Loucy (cell line): ENCODE measurements around the gene HRH1.
"Not testable (repeated sequence)": the region's sequence is repeated elsewhere in the genome, so short reads cannot be mapped to it uniquely, and the experiment has no call there.

Experiments
- H2AFZ ChIP-seq: fragments of 200-600 bp; sonication (generic); 2 replicates; pipeline ENCODE4 v1.6.0; 2016; ENCODE audit warnings: antibody characterized with exemption, mild to moderate bottlenecking, low read length, moderate library complexity
- H3F3A ChIP-seq: fragments of 200-600 bp; 2 replicates; pipeline ENCODE4 v1.6.0; 2016; ENCODE audit warnings: antibody characterized with exemption, low read depth, mild to moderate bottlenecking
- H3K27me3 ChIP-seq: fragments of 200-600 bp; sonication (generic); 2 replicates; pipeline ENCODE4 v1.6.1; 2014; ENCODE audit warnings: low read length, mild to moderate bottlenecking; ENCODE audit not compliant: insufficient read depth, poor library complexity, severe bottlenecking
- H3K36me3 ChIP-seq: fragments of 200-600 bp; sonication (generic); 2 replicates; pipeline ENCODE4 v1.6.1; 2016; ENCODE audit warnings: low read length; ENCODE audit not compliant: insufficient read depth
- H3K4me1 ChIP-seq: fragments of 200-600 bp; sonication (generic); 2 replicates; pipeline ENCODE4 v1.5.1; 2014; ENCODE audit warnings: low read length, mild to moderate bottlenecking; ENCODE audit not compliant: insufficient read depth, poor library complexity, severe bottlenecking
- H3K4me2 ChIP-seq: fragments of 200-600 bp; sonication (generic); 2 replicates; pipeline ENCODE4 v1.6.0; 2014; ENCODE audit warnings: antibody characterized with exemption, low read length, low read depth, mild to moderate bottlenecking; ENCODE audit not compliant: poor library complexity, severe bottlenecking
- H3K4me3 ChIP-seq: fragments of 200-600 bp; sonication (generic); 2 replicates; pipeline ENCODE4 v1.5.1; 2014; ENCODE audit warnings: low read length, mild to moderate bottlenecking, mixed read lengths; ENCODE audit not compliant: poor library complexity, severe bottlenecking
- H3K79me2 ChIP-seq: fragments of 200-600 bp; sonication (generic); 2 replicates; pipeline ENCODE4 v1.6.1; 2014; ENCODE audit warnings: low read length; ENCODE audit not compliant: insufficient read depth
- H3K9ac ChIP-seq: fragments of 200-600 bp; sonication (generic); 2 replicates; pipeline ENCODE4 v1.6.0; 2014; ENCODE audit warnings: mild to moderate bottlenecking, low read depth, low read length, moderate library complexity; ENCODE audit not compliant: poor library complexity, severe bottlenecking
- H3K9me2 ChIP-seq: fragments of 200-600 bp; sonication (generic); replicated peaks from 2 replicates; pipeline ENCODE4 v1.6.1; 2016; ENCODE audit warnings: low read depth, low read length, mixed read lengths
- H3K9me3 ChIP-seq: fragments of 200-600 bp; sonication (generic); 2 replicates; pipeline ENCODE4 v1.6.1; 2014; ENCODE audit warnings: mild to moderate bottlenecking, antibody characterized with exemption, low read length, low read depth; ENCODE audit not compliant: insufficient read depth
- H4K20me1 ChIP-seq: fragments of 200-600 bp; sonication (generic); 2 replicates; pipeline ENCODE4 v1.6.0; 2014; ENCODE audit warnings: antibody characterized with exemption, low read length, mild to moderate bottlenecking; ENCODE audit not compliant: insufficient read depth, poor library complexity, severe bottlenecking
- EZH2phosphoT487 ChIP-seq: fragments of 200-600 bp; IDR thresholded peaks from 2 replicates; pipeline ENCODE4 v1.6.1; 2018; ENCODE audit warnings: antibody characterized with exemption, mild to moderate bottlenecking, moderate library complexity, borderline replicate concordance
- TF ChIP-seq, protein P1 (sequence below): fragments of 200-600 bp; sonication (generic); conservative IDR thresholded peaks from 2 replicates; pipeline ENCODE4 v1.5.1; 2014; ENCODE audit warnings: mild to moderate bottlenecking, antibody characterized with exemption, low read length

HRH1 gene

DNA sequence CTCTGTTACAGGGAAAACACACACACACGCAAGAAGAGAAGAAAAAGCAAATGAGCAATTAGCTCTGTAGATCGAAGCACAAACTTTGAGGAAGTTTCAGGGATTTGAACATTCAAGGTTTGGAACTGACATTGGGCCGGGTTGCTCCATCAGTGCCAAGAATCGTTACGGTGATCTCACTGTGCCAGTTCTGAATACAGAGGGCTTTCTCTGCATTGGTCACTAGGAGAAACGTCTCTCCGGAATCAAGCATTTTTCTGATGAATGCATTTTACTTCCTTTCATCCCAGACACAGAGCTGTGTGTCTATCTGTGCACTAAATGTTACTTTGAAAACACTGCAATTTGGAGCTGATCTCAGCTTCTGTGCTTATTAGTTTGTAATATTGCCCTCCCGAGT, 11.2 kb downstream of the HRH1 start:
- Histone ChIP-seq H3K4me2 (no peak overlapping the region), H3F3A (no peaks in the 10 kb centered on the region), H3K79me2 (no peaks in the 10 kb centered on the region), H3K9me3 (no peaks in the 10 kb centered on the region), H3K4me1 (no peaks in the 10 kb centered on the region), H2AFZ (no peak overlapping the region), H3K27me3 (no peaks in the 10 kb centered on the region), H3K4me3 (no peak overlapping the region), H3K9ac (no peak overlapping the region), H3K36me3 (no peaks in the 10 kb centered on the region), H3K9me2 (no peaks in the 10 kb centered on the region), H4K20me1 (no peaks in the 10 kb centered on the region)
- TF ChIP-seq EZH2phosphoT487, result no peak
- TF ChIP-seq, protein P1, sequence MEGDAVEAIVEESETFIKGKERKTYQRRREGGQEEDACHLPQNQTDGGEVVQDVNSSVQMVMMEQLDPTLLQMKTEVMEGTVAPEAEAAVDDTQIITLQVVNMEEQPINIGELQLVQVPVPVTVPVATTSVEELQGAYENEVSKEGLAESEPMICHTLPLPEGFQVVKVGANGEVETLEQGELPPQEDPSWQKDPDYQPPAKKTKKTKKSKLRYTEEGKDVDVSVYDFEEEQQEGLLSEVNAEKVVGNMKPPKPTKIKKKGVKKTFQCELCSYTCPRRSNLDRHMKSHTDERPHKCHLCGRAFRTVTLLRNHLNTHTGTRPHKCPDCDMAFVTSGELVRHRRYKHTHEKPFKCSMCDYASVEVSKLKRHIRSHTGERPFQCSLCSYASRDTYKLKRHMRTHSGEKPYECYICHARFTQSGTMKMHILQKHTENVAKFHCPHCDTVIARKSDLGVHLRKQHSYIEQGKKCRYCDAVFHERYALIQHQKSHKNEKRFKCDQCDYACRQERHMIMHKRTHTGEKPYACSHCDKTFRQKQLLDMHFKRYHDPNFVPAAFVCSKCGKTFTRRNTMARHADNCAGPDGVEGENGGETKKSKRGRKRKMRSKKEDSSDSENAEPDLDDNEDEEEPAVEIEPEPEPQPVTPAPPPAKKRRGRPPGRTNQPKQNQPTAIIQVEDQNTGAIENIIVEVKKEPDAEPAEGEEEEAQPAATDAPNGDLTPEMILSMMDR, result no peak

DNA sequence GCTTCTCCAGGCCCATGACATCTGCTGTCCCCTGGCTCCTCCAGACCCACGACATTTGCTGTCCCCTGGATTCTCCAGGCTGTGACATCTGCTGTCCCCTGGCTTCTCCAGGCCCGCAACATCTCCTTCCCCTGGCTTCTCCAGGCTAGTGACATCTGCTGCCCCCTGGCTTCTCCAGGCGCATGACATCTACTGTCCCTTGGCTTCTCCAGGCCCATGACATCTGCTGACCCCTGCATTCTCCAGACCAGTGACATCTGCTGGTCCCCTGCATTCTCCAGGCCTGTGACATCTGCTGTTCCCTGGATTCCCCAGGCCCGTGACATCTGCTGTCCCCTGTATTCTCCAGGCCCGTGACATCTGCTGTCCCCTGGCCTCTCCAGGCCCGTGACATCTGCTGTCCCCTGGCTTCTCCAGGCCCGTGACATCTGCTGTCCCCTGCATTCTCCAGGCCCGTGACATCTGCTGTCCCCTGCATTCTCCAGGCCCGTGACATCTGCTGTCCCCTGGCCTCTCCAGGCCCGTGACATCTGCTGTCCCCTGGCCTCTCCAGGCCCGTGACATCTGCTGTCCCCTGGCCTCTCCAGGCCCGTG, 12.6 kb downstream of the HRH1 start:
- H3F3A ChIP-seq, H3K9me3 ChIP-seq, H3K36me3 ChIP-seq, H3K27me3 ChIP-seq, H3K4me2 ChIP-seq, H3K4me3 ChIP-seq, H3K9ac ChIP-seq, H3K4me1 ChIP-seq, H3K79me2 ChIP-seq, H4K20me1 ChIP-seq, H3K9me2 ChIP-seq, H2AFZ ChIP-seq: not testable (repeated sequence)

DNA sequence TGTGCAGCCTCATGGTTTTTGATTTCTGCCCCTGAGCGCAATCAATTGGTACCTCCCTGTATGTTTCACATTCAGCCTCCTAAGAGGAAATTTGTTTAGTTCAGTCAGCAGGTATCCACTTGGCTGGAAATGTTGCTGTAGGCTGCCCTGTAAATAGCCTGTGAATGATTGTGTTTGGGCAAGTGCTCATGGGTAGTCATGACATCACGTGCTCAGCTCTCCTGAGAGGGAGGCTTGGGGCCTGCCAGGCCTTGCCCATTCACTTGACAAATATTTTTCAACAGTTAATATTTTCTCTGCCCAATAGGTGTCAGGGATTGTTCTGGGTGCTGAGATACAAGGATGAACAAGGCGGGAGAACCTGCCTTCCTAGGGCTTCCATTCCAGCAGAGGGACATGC, 13.3 kb downstream of the HRH1 start:
- TF ChIP-seq EZH2phosphoT487, result no peak
- TF ChIP-seq, protein P1, result no peak
- no peaks in the 10 kb centered on the region for H3K9me2 ChIP-seq
- no peak overlapping the region for H3K9ac ChIP-seq
- H3K4me1 ChIP-seq, result no peaks in the 10 kb centered on the region
- H3K27me3 ChIP-seq, result no peaks in the 10 kb centered on the region
- no peaks in the 10 kb centered on the region for H3K79me2 ChIP-seq
- no peak overlapping the region for H3K4me2 ChIP-seq
- no peaks in the 10 kb centered on the region for H4K20me1 ChIP-seq
- H3K4me3 ChIP-seq, result no peak overlapping the region
- no peaks in the 10 kb centered on the region for H3F3A ChIP-seq
- H3K9me3 ChIP-seq, result no peaks in the 10 kb centered on the region
- H2AFZ ChIP-seq, result 0 out of 2 replicates have a peak overlapping the region, but pooled peaks have one; percentile 14
- H3K36me3 ChIP-seq, result no peaks in the 10 kb centered on the region

DNA sequence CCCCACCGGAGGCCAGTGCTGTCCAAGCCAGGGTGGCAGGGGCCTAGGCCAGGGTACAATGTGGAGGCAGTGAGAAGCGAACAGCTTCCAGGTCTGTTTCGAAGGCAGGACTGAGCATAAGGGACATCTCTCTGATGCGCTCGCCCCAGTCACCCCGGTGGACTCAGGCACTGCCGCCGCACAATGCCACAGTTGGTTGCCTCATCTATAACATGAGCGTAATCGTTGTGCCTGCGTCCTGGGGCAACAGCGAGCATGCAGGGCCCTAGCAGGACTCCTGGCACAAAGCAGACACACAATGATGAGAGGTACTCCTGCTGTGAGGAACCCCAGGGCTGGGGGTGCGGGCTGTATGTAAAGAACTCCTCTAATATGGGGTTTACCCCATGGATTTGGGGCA, 14.1 kb downstream of the HRH1 start:
- H3K36me3 ChIP-seq, result no peaks in the 10 kb centered on the region
- TF ChIP-seq EZH2phosphoT487, result no peak
- TF ChIP-seq, protein P1, result no peak

More for the DNA sequence above, 14.1 kb downstream of the HRH1 start:
- no peaks in the 10 kb centered on the region for H3K27me3 ChIP-seq
- H3K9me3 ChIP-seq, result no peaks in the 10 kb centered on the region
- no peak overlapping the region for H3K4me3 ChIP-seq
- no peaks in the 10 kb centered on the region for H3F3A ChIP-seq
- no peaks in the 10 kb centered on the region for H3K4me1 ChIP-seq
- no peaks in the 10 kb centered on the region for H4K20me1 ChIP-seq
- no peaks in the 10 kb centered on the region for H3K79me2 ChIP-seq
- no peaks in the 10 kb centered on the region for H3K9me2 ChIP-seq
- no peak overlapping the region for H2AFZ ChIP-seq
- H3K4me2 ChIP-seq, result no peak overlapping the region
- no peak overlapping the region for H3K9ac ChIP-seq
